Measurements from ENCODE around the gene CDH23. TPM values are rescaled to one million over a fixed set of nuclear protein-coding genes. Genes with fewer than 3 reads are reported as not detected.
A peak's percentile ranks its signal among the peaks of the same experiment; 100 is the strongest.

The CDH23 gene
- total RNA-seq, 1 donor from 2014 or later = 9.4 TPM

- no peaks in the 10 kb centered on the region for H3K9me3 Mint-ChIP-seq
- H3K4me1 Mint-ChIP-seq (ENCODE audit: unreplicated experiment) = peaks cover 35% of the 10 kb centered on the region
- no peak overlapping the region for H3K27ac Mint-ChIP-seq
These were observed 204.1 kb downstream of the CDH23 start for GRCh38 chr10:71600849-71601248.

GRCh38 chr10:71601273-71601672 is 204.6 kb downstream of the CDH23 start:
- H3K4me1 Mint-ChIP-seq (ENCODE audit: unreplicated experiment) = peaks cover 35% of the 10 kb centered on the region
- TF ChIP-seq CTCF (conservative IDR thresholded peaks at IDR 0.05) = no peak
- H3K9me3 Mint-ChIP-seq = no peaks in the 10 kb centered on the region
- no peak overlapping the region for H3K4me3 Mint-ChIP-seq
- no peak overlapping the region for H3K27ac Mint-ChIP-seq
- no peak for DNase-seq (ENCODE audit: extremely low spot score, unreplicated experiment)
- H3K27me3 Mint-ChIP-seq = peaks cover 3% of the 10 kb centered on the region
- H3K36me3 Mint-ChIP-seq = no peaks in the 10 kb centered on the region

More at GRCh38 chr10:71600849-71601248, 204.1 kb downstream of the CDH23 start:
- no peaks in the 10 kb centered on the region for H3K36me3 Mint-ChIP-seq
- no peak for DNase-seq (ENCODE audit: extremely low spot score, unreplicated experiment)
- H3K27me3 Mint-ChIP-seq = peaks cover 3% of the 10 kb centered on the region
- no peak overlapping the region for H3K4me3 Mint-ChIP-seq
- no peak for TF ChIP-seq CTCF (conservative IDR thresholded peaks at IDR 0.05)

GRCh38 chr10:71603150-71603549 is 206.4 kb downstream of the CDH23 start:
- TF ChIP-seq CTCF (conservative IDR thresholded peaks at IDR 0.05) = no peak
- Mint-ChIP-seq H3K27ac (no peak overlapping the region), H3K9me3 (no peaks in the 10 kb centered on the region)

GRCh38 chr10:71603754-71604153 is 207.0 kb downstream of the CDH23 start:
- peaks cover 5% of the 10 kb centered on the region for H3K27me3 Mint-ChIP-seq
- no peaks in the 10 kb centered on the region for H3K9me3 Mint-ChIP-seq
- peaks cover 38% of the 10 kb centered on the region for H3K4me1 Mint-ChIP-seq (ENCODE audit: unreplicated experiment)
- no peak overlapping the region for H3K27ac Mint-ChIP-seq
- DNase-seq (ENCODE audit: extremely low spot score, unreplicated experiment) = no peak
- no peak overlapping the region for H3K4me3 Mint-ChIP-seq
- TF ChIP-seq CTCF (conservative IDR thresholded peaks at IDR 0.05) = no peak
- no peaks in the 10 kb centered on the region for H3K36me3 Mint-ChIP-seq

More at GRCh38 chr10:71603150-71603549, 206.4 kb downstream of the CDH23 start:
- Mint-ChIP-seq H3K4me1 (ENCODE audit: unreplicated experiment) (peaks cover 40% of the 10 kb centered on the region), H3K4me3 (no peak overlapping the region), H3K27me3 (peaks cover 5% of the 10 kb centered on the region), H3K36me3 (no peaks in the 10 kb centered on the region)
- no peak for DNase-seq (ENCODE audit: extremely low spot score, unreplicated experiment)

GRCh38 chr10:71604324-71605018 is 207.8 kb downstream of the CDH23 start:
- peaks cover 9% of the 10 kb centered on the region for H3K27me3 Mint-ChIP-seq
- H3K27ac Mint-ChIP-seq = peak overlapping the region; percentile 1
- peaks cover 37% of the 10 kb centered on the region for H3K4me1 Mint-ChIP-seq (ENCODE audit: unreplicated experiment)
- DNase-seq (ENCODE audit: extremely low spot score, unreplicated experiment) = no peak
- no peak overlapping the region for H3K4me3 Mint-ChIP-seq
- no peaks in the 10 kb centered on the region for H3K9me3 Mint-ChIP-seq
- no peak for TF ChIP-seq CTCF (conservative IDR thresholded peaks at IDR 0.05)
- H3K36me3 Mint-ChIP-seq = no peaks in the 10 kb centered on the region
